H54 (cell line): ENCODE measurements around the gene PRRX2.
A peak's percentile ranks its signal among the peaks of the same experiment; 100 is the strongest.
"Not testable (repeated sequence)": the region's sequence is repeated elsewhere in the genome, so short reads cannot be mapped to it uniquely, and the experiment has no call there.

ENCODE experiments used
- DNase-seq: peaks from one replicate; pipeline ENCODE4 v3.0.0; 2011; ENCODE audit warnings: low spot score, mixed read lengths; ENCODE audit not compliant: insufficient read length
- FAIRE-seq: peaks from 3 replicates; lab custom pipeline; 2011; peaks lifted over from hg19 to GRCh38; lab: Jason Lieb, UNC
- POLR2A ChIP-seq: IDR thresholded peaks from 2 replicates; pipeline ENCODE4 v1.6.1; 2011; ENCODE audit warnings: low read depth, mild to moderate bottlenecking, low read length

The PRRX2 gene

DNA sequence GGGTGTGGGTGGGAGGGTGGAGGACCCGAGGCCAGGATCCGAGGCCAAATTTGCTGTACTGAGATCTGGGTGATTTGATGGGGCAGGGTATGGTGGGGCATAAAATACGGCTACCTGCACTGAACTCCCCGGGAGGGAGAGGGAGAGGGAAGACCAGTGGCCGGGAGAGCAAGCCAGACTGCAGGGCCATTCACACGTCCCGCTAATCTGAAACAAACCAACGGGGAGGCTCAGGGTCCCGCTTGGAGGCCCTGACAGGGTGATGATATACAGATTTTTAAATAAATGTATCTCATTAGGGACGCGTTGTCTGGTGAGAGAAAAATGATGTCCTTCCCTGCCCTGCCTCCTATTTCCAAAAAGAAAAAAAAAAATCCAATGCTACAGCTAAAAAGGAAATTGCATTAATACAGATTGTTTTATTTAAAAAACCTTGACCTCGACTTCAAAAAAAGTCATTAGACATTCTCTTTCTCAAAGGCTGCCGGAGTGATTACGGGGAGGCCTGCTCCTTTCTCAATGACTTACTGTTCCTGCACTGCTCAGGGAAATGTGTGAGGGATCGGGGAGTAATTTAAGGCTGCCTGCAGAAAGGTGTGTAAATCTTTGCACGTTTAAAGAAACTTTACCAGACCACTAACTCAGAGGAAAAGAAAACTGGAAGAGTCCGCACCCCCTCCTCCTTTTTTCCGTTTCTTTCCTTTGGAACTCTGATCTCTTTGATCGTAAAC lies 11.5 kb upstream of the PRRX2 start:
- no peak for TF ChIP-seq POLR2A
- DNase-seq (no peak), FAIRE-seq (no peak)

DNA sequence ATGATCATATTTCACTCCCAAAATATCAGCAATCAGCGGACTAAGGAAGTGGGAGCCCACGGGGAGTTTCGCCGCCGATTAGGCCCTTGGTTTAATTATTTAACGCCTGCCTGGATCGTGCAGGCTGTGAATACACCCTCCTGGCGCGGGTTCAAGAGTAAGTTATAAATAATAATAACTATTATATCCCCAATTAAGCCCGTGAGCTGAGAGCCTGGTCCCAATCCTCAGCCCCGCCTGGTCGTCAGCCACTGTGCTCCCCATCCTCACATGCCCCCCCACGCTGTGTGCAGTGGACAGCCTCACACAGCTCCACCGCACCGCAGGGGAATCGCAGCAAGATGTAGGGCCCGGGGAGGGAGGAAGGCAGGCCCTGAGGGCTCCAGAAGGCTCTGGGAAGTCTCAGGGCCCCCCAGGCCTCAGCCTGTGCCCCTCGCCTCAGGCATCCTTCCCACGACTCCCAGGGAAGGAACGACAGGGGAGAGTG lies 10.8 kb upstream of the PRRX2 start:
- FAIRE-seq (no peak), DNase-seq (no peak)
- TF ChIP-seq POLR2A: no peak

DNA sequence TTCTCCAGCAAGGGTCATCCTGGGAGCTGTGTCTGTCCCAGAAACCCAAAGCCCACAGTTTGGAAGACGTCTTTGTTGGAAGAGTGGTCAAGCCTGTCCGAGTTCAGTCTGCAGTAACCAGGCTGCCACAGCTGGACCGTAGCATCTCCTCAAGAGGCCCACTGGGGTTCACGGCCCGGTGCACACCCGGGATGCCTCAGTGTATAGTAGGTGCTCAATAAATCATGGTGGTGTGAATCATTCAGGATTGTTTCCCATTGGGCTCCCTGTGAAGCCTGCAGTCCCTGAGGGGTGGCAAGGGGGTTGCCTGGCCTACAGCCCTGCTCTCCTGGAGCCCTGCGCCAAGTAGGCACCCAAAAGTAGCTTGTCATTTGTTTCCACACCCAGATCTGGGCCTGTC lies 10.3 kb upstream of the PRRX2 start:
- no peak for TF ChIP-seq POLR2A
- DNase-seq (no peak), FAIRE-seq (no peak)

DNA sequence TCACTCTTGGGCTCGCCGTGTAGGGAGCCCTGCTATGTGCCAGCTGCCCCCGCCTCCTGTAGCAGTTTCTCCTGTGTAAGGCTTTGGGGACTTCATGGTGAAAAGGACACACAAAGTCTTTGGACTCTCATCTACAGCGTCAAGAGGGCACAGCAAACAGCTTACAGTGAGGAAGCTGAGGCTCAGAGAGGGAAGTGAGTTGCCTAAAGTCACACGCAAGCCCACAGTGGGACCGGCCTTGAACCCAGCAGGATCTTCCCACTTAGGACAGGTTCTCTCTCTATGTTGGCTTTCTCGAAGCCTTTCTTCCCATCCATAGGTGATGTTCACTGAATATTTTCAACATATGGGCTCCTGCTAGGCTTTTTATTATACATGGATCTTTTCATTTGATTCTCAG lies 9.8 kb upstream of the PRRX2 start:
- FAIRE-seq: no peak
- no peak for TF ChIP-seq POLR2A
- no peak for DNase-seq

DNA sequence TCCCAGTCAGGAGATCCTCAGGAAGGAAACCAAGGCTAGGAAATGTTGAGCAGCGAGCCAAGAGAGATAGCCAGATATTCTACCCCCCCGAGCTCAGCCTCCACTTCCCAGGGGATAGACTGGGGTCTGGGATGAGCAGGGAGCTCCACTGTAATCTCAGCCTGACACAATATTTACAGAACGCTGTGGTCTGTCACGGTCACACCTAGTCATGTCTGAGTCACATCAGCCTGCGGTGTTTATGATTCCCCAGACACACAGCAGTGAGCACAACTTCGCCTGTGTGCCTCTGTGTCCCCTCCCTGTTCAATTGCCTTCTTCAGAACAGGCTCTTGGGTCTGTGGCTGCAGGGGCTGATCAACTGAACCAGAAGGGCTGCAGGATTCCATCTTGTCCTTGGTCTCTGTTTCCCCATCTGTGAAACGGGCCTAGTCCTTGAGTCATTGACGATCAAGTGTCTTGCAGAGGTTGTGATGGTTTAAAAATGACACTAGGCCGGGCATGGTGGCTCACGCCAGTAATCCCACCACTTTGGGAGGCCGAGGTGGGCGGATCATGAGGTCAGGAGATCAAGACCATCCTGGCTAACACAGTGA lies 8.6 kb upstream of the PRRX2 start:
- no peak for TF ChIP-seq POLR2A
- peak; percentile 55 for DNase-seq
- FAIRE-seq: no peak

DNA sequence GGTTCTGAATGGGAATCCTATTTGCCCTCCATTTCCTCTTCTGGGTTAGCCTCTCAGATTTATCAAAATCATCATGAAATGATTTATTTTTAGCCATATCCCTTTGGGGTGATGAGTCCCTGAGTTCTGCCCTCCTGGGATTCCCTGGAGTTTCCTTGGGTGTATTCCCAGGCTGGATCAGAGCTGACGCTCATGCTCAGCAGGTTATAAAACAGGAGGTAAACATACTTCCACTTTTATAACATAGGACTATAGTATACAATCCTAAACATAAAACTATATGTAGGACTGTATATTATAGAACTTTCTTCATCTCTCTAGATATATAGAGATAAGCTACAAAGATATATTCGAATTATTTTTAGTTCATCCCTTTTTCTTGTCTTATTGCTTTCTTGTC lies 4.4 kb upstream of the PRRX2 start:
- DNase-seq (no peak), FAIRE-seq (no peak)
- no peak for TF ChIP-seq POLR2A

DNA sequence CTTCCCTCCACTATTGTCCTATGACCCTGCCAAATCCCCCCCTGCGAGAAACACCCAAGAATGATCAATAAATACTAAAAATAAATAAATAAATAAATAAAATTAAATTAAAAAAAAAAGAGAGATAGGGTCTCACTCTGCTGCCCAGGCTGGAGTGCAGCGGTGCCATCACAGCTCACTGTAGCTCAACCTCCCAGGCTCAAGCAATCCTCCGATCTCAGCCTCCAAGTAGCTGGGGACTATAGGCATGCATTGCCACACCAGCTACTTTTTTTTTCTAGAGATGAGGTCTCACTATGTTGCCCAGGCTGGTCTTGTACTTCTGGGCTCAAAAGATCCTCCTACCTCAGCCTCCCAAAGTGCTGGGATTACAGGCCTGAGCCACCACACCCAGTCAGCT lies 3.2 kb upstream of the PRRX2 start:
- not testable (repeated sequence) for FAIRE-seq, DNase-seq

DNA sequence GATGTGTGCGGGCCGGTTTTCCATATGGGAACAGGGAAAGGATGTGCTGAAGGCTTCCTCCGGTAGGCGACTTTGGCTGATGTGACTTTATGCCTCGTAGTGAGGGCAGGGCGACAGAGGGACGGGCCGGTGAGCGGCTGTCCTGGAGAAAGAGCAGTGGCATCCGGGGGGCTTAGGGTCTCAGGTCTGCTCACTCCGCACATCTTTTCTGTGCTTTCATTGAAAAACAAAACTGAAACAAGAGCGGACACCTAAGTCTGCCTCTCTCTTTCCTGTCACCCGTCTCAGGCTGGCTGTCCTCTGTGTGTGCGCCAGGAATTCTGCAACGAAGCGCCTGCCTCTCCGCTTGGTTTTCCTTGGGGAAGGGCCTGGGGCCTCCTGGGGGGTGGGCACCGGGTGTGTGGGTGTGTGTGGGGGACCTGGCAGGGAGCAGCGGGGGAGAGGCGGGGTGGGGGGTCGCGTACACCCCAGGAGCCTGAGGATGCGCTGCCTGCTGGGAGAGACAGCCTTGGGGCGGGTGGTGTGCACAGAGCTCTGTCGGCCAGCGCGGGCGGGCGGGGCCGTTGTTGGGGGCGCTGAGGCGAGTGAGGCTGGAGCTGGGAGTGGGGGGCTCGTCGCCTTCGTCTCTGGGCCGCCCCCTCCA lies 580 bp upstream of the PRRX2 start:
- DNase-seq (no peak), FAIRE-seq (no peak)
- no peak for TF ChIP-seq POLR2A

DNA sequence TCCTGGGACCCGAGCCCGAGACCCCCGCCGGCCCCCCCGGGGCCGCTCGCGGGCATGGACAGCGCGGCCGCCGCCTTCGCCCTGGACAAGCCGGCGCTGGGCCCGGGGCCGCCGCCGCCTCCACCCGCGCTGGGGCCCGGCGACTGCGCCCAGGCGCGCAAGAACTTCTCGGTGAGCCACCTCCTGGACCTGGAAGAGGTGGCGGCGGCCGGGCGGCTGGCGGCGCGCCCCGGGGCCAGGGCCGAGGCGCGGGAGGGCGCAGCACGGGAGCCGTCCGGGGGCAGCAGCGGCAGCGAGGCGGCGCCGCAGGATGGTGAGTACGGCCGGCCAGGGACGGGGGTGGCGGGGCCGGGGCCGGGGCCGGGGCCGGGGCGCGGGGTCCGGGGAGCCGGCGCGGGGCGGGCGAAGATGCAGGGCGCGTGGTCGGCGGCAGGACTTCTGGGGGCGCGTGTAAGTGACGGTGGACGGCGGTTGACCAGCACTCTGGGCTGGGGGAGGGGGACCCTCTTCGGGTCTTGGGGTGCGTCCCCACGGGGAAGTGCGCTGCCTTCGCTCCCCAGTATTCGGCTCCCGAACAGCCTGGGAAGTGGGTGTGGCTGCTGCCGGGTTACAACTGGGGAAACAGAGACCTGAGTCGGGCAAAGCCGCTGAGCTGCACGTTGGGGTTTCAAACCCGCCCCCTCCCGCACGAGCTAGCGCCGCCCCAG lies 520 bp downstream of the PRRX2 start:
- DNase-seq: no peak
- no peak for TF ChIP-seq POLR2A
- FAIRE-seq: no peak

DNA sequence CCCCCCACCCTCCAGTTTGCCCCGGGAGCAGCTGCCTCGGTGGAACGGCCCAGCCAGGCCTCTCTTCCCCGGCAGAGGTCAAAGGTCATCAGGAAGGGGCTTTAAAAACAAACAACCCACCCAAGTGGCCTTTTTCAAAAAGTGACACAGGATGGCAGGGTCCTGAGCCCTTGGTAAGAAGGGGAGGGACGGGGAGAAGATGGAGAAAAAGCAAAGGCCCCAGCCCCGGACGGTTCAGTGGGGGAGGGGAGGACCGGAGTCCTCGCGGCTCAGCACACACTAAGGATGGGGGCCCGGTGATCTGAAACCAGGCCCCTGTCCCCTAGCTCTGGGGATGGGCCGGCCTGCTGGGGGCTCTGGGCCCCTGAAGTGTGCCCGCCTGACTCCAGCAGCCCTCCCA lies 1.1 kb downstream of the PRRX2 start:
- FAIRE-seq (no peak), DNase-seq (no peak)
- no peak for TF ChIP-seq POLR2A

DNA sequence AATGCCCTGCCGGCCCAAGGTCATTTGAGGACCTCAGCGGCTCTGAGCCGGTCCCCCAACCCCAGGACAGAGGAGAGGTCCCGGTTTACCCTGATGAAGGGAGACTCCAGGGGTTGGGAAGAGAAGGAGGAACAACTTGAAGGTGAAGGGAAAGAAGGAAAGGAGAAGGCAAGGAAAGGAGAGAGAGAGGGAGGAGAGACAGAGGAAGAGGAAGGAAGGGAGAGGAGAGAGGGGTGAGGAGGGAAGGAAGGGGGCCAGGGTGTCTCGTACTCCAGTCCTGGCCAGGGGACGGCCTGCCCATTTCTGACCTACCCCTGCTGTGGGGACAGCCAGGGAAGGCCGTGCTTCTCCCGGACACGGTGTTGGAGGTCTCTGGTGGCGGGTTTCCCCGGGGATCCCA lies 1.9 kb downstream of the PRRX2 start:
- DNase-seq (no peak), FAIRE-seq (no peak)
- no peak for TF ChIP-seq POLR2A

DNA sequence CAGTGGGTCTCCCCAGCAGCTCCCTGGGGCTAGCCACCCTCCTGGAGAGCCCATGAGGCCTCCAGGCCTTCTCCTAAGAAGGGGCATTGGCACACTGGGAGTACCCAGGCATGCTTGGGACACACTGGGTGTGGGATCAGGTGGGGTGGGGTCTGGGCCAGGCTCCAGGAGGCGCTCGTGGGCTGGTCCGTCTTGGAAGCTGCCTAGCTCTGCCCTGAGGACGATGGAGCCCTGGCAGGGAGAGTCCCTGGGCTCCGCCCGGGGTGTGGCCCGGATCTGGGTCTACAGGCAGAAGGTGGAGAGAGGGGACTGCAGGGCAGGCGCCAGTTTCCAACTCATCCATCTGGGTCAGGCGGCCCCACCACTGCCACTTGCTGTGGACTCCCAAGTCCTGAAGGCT lies 2.4 kb downstream of the PRRX2 start:
- DNase-seq (no peak), FAIRE-seq (no peak)
- no peak for TF ChIP-seq POLR2A

DNA sequence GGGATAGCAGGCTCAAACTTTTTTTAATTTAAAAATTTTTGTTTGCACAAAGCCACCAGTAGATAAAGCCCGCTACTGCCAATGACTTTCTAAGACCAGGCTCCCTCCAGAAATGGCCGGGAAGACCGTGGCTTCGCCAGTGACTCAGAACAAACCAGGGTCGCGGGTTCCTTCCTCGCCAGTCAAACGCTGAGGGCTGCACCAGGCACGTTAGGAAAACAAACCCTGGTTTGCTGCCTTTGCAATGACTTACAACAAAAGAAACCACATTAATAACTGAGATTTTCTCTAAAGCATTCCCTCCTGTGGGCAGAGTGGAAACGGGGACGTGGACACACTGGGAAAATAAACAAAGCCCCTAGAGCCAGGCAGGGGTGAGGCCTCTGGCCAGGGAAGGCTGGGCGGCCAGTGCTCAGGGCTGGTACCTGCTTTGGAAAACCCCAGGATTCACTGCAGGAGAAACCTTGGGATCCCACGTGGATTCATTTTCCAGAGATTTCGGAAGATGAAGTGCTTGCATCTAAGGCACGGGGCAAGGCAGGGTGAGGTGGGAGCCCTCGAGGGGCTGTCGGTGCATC lies 3.8 kb downstream of the PRRX2 start:
- FAIRE-seq (no peak), DNase-seq (peak; percentile 44)
- TF ChIP-seq POLR2A: no peak

DNA sequence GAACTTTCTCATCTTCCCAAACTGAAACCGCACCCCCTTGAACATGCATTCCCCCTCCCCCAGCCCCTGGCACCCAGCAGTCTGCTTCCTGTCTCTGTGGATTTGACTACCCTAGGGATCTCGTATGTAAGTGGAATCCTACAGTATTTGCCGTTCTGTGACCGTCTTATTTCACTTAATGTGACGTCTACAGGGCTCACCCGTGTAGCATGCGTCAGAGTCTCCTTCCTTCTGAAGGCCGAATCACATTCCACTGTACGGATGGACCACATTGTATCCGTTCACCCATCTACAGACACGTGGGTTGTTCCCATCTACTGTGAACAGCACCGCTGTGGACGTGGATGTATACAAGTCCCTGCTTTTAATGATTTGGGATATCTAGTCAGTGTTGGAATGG lies 4.5 kb downstream of the PRRX2 start:
- FAIRE-seq (no peak), DNase-seq (no peak)
- TF ChIP-seq POLR2A: no peak
